HG03196 (cell line): ENCODE data around the gene IFNG-AS1.

Experiments
- ATAC-seq: cut with Tn5 transposase; IDR thresholded peaks from one replicate; pipeline ENCODE4 v1.9.1; 2021; ENCODE audit not compliant: unreplicated experiment

Gene IFNG-AS1

DNA sequence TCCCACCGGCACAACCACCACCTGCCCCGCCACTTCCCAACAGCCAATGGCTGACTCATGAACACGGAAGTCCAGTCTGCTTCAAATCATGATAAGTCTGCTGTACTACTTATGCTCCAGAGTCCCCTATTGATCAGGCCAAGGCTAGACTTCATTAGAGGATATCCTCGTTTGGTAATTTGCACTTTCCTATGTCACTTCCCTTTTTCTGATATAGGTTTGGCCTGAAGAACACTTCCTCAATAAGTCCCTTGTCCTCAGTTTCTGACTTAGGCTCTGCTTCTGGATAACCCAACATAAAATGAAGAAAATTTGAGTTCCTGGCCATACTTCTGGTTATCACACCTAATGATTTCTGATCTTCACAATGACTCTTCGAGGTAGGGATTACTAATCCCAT, 45.3 kb downstream of the IFNG-AS1 start:
- no peak for ATAC-seq

DNA sequence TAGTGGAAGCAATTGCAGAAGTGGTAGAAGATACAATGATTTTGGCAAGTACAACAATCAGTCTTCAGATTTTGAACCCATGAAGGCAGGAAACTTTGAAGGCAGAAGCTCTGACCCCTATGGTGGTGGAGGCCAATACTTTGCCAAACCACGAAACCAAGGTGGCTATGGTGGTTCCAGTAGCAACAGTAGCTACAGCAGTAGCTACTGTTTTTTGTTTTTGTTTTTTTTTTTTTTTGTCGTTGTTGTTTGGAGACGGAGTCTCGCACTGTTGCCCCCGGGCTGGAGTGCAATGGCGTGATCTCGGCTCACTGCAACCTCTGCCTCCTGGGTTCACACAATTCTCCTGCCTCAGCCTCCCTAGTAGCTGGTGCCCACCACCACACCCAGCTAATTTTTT, 47.4 kb downstream of the IFNG-AS1 start:
- ATAC-seq: no peak

DNA sequence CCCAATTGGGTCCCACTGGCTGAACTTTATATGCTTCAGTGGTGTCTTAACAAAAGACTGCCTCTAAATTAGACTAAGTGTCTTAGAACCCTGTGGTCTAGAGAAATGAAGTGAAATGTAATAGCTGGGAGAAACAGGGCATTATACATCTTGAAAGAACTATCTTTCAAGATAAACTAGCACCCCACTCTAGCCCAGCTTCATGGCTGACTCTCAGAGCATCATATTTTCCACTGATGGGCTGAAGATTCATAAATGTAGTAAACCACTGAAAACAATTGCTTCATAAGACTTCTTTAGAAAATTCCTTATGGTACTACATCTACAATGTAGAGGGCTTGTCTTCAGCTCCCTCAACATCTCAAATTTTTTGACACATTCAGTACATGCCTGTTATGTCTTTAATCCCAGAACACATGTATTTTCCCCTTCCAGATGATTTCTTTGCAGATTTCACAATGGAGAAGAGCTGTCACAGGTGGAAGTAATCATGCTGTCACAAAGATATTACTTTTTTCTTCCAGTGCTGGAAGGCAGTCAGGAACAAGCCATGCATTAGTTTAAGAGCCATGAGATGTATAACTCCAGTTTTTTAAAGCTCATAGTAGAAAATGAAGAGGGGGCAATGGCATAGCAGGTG, 48.5 kb downstream of the IFNG-AS1 start:
- no peak for ATAC-seq

DNA sequence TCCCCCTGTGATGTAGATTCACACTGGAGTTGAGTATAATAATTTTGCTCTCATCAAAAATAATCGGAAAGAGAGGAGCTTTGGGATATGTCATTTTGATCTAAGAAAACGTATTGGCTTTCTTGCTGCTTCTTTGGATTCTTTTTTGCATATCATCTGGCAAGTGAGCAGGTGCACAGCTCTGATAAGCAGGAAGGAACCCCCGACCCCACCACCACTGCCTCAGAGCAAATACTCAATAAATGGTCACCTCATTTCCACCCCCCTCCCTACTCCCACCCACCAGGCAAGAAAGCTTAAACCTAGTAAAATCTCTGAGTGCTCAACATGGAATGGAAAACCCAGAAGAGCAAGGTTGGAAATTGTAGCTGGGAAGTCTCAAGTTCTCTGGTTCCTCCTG, 49.4 kb downstream of the IFNG-AS1 start:
- no peak for ATAC-seq

DNA sequence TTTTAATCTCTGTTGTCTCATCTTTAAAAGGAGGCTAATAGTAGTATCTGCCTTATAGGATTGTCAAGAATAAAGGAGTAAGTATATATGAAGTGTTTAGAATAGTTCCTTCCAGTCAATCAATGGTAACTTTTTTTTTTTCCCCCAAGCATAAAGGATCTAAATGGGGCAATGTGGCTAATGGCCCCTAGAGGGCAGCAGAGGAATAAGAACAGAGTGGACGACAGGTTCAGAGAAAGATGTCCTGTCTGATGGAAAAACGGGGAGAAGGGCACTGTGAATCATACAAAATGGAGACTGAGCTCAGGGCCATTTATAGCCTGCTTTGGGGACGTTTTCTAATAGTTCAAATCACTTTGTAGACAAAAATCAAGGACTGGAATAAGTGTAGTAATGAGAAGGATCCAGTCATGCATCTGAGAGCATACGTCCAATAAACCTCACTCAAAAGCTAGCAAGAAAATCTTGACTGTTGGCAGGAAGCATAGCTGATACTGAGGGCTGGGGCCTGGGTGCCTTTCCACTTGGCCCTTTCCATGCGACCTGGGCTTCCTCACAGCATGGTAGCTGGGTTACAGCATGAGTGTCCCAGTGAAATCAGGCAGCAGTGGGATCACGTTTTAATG, 51.3 kb downstream of the IFNG-AS1 start:
- peak; percentile 62 for ATAC-seq

DNA sequence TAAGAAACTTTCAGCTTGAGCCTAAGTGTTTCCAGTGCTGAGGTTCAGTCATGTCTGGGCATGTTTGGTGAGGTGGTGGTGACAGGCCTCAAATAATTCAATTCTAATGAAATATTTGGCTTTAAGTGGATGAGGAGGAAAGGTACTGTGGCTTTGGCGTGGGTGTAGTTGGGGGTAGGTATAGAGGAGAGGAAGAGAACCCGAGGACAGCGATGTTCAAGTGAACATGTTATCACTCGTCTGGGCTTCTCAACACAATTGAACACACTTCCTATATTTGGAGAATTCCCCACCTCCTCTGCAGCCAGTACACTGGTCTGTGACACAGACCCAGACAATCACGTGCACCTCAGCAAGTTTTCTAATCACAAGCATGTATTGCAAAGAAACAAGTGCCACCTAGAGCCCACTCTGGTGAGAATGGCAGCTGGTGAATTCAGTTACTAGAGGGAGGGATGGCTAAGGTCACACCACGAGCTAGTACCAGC, 53.0 kb downstream of the IFNG-AS1 start:
- ATAC-seq: peak; percentile 70

DNA sequence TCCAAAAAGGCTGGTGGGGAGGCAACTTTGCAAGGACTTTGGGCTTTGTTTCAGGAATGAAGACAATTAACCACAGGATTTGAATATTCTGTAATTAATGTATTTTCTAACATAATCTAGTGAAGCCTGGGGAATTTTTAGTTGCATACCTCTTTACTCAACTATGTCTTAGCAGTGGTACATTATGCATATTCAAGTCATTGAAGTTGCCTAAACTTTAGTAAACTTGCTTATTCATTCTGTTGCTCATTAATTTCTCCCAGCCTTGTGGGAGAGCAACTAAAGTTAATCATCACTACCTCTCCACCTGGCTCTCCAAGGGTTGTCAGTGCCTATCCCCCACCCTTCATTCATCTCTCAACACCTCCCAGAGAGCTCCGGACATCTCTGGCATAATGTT, 54.2 kb downstream of the IFNG-AS1 start:
- ATAC-seq: no peak

DNA sequence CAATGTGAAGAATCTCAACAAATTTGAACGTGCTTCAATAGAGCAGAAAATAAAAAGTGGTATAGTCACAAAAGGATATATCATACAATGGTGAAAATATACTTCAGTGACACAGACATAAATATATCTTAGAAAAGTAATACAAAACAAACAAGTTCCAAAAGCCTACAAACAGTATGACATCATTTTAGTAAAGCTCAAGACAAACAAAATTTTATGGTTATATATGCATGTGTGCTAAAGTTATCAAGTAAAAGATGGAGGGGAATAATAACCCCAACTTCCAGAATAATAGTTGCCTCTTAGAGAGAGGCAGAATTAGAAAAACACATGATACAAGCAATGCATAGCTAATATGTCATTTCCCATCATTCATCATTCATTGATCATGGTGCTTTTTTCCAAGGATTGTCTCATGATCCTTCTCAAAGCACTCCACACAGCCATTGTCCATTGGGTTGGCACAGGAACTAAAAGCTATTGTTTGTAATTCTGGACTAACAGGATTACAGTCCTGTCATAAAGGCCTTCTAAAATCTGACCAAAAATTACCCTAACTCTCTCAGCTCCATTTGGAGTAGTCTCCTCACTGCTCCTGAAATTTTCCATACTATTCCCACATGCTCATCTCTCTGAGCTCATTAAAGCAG, 59.5 kb downstream of the IFNG-AS1 start:
- ATAC-seq: no peak

DNA sequence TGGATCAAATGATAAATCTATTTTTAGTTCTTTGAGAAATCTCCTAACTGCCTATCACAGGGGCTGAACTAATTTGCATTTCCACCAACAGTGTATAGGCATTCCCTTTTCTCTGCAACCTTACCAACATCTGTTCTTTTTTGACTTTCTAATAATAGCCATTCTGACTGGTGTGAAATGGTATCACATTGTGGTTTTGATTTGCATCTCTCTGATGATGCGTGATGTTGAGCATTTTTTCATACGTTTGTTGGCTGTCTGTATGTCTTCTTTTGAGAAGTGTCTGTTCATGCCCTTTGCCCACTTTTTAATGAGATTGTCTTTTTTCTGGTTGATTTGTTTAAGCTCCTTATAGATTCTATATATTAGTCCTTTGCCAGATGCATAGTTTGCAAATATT, 67.1 kb downstream of the IFNG-AS1 start:
- no peak for ATAC-seq

DNA sequence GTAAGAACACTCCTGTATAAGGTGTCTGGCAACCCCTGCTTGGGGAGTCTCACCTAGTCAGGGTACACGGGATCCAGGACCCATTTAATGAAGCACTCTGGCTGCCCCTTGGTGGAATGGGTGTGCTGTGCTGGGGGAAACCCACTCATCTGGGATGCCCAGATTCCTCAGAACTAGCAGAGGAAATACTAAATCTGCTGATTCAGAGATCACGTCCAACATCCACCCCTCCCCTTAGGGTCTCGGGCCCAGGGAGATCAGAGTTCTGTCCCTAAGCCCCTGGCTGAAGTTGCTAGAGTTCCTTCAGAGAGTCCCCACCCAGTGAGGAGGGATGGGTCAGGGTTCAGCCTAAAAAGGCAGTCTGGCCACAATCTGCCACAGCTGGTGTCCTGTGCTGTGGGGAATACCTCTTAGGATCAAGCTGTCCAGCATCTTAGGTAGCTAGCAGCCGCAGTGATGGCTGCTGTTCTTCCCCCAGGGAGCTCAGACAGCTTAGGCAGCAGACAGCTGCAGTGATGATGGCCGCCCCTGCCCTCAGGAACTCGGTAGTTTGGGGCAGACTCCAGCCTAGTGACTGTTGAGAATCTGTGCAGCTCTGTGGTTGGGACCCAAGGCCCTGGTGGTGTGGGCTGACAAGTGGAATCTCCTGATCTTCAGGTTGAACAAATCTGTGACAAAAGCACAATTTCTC, 74.8 kb downstream of the IFNG-AS1 start:
- no peak for ATAC-seq

DNA sequence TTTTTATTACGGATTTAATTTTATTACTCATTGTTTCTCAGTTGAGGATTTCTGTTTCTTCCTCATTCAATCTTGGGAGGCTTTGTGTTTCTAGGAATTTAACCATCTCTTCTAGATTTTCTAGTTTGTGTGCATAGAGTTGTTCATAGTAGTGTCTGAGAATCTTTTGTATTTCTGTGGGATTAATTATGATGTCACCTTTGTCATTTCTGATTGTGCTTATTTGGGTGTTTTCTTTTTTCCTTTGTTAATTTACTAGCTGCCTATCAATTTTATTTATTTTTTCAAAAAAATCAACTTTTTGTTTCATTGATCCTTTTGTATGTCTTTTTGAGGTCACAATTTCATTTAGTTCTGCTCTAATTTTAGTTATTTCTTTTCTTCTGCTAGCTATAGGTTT, 75.9 kb downstream of the IFNG-AS1 start:
- ATAC-seq: no peak

DNA sequence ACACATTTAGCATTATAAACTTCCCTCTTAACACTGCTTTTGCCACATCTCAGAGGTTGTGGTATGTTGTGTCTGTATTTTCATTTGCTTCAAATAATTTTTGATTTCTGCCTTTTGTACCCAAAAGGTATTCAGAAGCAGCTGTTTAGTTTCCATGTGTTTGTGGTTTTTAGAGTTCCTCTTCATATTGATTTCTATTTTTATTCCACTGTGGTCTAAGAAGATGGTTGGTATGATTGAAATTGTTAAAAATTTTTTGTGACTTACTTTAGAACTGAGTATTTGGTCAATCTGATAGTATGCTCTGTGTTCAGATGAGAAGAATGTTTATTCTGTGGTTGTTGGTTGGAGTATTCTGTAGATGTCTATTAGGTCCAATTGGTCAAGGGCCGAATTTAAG, 76.4 kb downstream of the IFNG-AS1 start:
- no peak for ATAC-seq

DNA sequence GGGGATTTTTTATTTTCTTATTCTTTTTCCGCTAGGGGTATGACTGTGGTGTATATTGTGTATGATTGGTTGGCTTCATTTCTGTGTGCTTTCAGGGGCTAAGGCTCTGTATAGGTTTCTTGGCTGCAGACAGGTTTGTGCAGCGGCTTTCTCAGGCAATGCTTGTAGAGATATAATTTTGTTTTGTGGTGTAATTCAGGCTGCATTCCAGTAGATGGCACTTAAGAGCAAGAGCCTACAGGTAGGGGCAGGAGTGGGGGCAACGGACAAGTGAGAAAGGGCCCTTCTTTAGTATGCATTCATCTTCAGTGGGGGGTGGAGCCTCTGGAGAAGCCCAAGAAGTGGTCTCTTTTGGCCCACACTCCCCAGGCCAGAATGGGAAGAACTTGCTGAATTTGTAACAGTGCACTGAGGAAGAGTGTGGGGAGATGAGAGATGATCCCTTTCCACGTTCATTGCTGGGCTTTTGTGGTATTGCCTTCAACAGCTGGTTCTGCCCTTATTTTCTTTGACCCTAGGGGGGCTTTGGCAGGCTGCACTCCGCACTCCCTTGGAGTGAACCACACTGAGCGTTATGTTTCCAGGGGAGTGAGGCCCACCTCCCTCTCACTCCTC, 78.6 kb downstream of the IFNG-AS1 start:
- ATAC-seq: no peak

DNA sequence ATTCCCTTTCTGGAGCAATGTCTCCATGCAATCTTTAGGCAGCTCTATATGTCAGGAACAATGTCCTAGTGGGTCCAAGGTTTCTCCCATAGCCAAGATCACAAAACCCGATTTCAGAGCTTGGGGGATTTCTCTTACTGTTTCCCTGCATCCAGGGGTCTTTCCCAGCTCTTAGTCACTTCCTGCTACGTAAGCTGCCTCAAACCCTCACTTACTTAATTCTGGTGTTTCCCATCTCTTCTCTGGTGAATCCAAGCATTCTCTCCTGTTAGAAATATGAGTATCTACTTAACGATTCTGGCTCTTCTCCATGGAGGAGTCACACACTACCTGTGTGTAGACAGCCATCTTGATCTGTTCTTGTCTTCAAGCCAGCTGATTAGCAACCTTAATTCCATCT, 80.0 kb downstream of the IFNG-AS1 start:
- ATAC-seq: no peak
